HepG2 (cell line): Measurements from ENCODE around the gene CPE. TPM values are rescaled to one million over a fixed set of nuclear protein-coding genes. Genes with fewer than 3 reads are reported as not detected.

Source experiments
- ASH2L ChIP-seq: fragments of 300-600, 200-600 bp; sonication (generic); IDR thresholded peaks from 2 replicates; pipeline ENCODE4 v1.7.0; 2017; ENCODE audit warnings: low read depth, mild to moderate bottlenecking, moderate library complexity, mixed read lengths, low read length; ENCODE audit not compliant: insufficient read length
- KLF6 ChIP-seq: IDR thresholded peaks from 2 replicates; pipeline ENCODE4 v1.8.0; 2016; ENCODE audit warnings: missing biosample characterization, missing genetic modification reagents
- NFYB ChIP-seq: sonication (generic); formaldehyde crosslinking; IDR thresholded peaks from 2 replicates; pipeline ENCODE4 v1.4.0; 2020; ENCODE audit warnings: missing genetic modification reagents
- STAT6 ChIP-seq: sonication (generic); formaldehyde crosslinking; IDR thresholded peaks from 2 replicates; pipeline ENCODE4 v1.4.0; 2020; ENCODE audit warnings: missing genetic modification reagents, mild to moderate bottlenecking, borderline replicate concordance
- TP53 ChIP-seq: sonication (generic); formaldehyde crosslinking; conservative IDR thresholded peaks from 2 replicates; pipeline ENCODE4 v1.4.0; 2020; ENCODE audit warnings: missing genetic modification reagents
- XBP1 ChIP-seq: sonication (generic); formaldehyde crosslinking; IDR thresholded peaks from 2 replicates; pipeline ENCODE4 v1.5.0; 2020; ENCODE audit warnings: missing genetic modification reagents
- YEATS4 ChIP-seq: sonication (generic); formaldehyde crosslinking; IDR thresholded peaks from 2 replicates; pipeline ENCODE4 v1.4.0; 2020; ENCODE audit warnings: missing genetic modification reagents, borderline replicate concordance
- ZFP91 ChIP-seq: sonication (generic); formaldehyde crosslinking; IDR thresholded peaks from 2 replicates; pipeline ENCODE4 v1.9.0; 2022; ENCODE audit warnings: missing genetic modification reagents, mild to moderate bottlenecking, borderline replicate concordance
- ZNF160 ChIP-seq: sonication (generic); formaldehyde crosslinking; IDR thresholded peaks from 2 replicates; pipeline ENCODE4 v1.8.0; 2022; ENCODE audit warnings: mild to moderate bottlenecking, inconsistent platforms, missing genetic modification reagents
- ZNF18 ChIP-seq: sonication (generic); formaldehyde crosslinking; IDR thresholded peaks from 2 replicates; pipeline ENCODE4 v1.8.0; 2022; ENCODE audit warnings: mild to moderate bottlenecking, missing genetic modification reagents; ENCODE audit not compliant: insufficient replicate concordance
- ZNF503 ChIP-seq: sonication (generic); formaldehyde crosslinking; IDR thresholded peaks from 2 replicates; pipeline ENCODE4 v1.4.0; 2020; ENCODE audit warnings: missing genetic modification reagents
- ZNF709 ChIP-seq: sonication (generic); formaldehyde crosslinking; IDR thresholded peaks from 2 replicates; pipeline ENCODE4 v1.5.0; 2020; ENCODE audit warnings: mild to moderate bottlenecking, missing genetic modification reagents
- ZNF772 ChIP-seq: sonication (generic); formaldehyde crosslinking; IDR thresholded peaks from 2 replicates; pipeline ENCODE4 v1.5.0; 2020; ENCODE audit warnings: mild to moderate bottlenecking, missing genetic modification reagents
- ZSCAN29 ChIP-seq: sonication (generic); formaldehyde crosslinking; conservative IDR thresholded peaks from 2 replicates; pipeline ENCODE4 v1.4.0; 2020; ENCODE audit warnings: mild to moderate bottlenecking, missing genetic modification reagents
- polyA plus RNA-seq, 8 experiments: library from polyadenylated mRNA; depleted of rRNA in 3 of 8; stranded (reverse) in 7 of 8; unstranded in 1 of 8; fragments of >200 nt; fragmentation: Illumina TruSeq in 4 of 8; extraction: Trizol in 4 of 8; gene quantifications; 2 replicates each; pipeline versions ENCODE4 v1.2.1 to v1.2.3, GENCODE V29; 2011 to 2016; ENCODE audit warnings: low read depth in 4 of 8, missing spikeins in 1 of 8, mixed read lengths in 1 of 8; ENCODE audit not compliant: insufficient read depth in 1 of 8
- total RNA-seq, 5 experiments: library from RNA; depleted of rRNA; stranded (reverse); fragments of >200 nt; fragmentation: Illumina TruSeq; extraction: Trizol; gene quantifications; 2 replicates each; pipeline ENCODE4 v1.2.3, GENCODE V29; 2016; ENCODE audit warnings: low read depth in 1 of 5
- TF ChIP-seq, protein P1 (sequence below): sonication (generic); formaldehyde crosslinking; IDR thresholded peaks from 2 replicates; pipeline ENCODE4 v1.4.0; 2020; ENCODE audit warnings: mild to moderate bottlenecking, missing genetic modification reagents
- TF ChIP-seq, protein P2 (sequence below): sonication (generic); formaldehyde crosslinking; IDR thresholded peaks from 2 replicates; pipeline ENCODE4 v1.4.0; 2020; ENCODE audit warnings: missing genetic modification reagents

Gene CPE
- total and polyA plus RNA-seq, 2 of the 13 experiments (the other 11 are each of a cell fraction or from before 2014, with no cell fraction given): 268 to 852 TPM

DNA sequence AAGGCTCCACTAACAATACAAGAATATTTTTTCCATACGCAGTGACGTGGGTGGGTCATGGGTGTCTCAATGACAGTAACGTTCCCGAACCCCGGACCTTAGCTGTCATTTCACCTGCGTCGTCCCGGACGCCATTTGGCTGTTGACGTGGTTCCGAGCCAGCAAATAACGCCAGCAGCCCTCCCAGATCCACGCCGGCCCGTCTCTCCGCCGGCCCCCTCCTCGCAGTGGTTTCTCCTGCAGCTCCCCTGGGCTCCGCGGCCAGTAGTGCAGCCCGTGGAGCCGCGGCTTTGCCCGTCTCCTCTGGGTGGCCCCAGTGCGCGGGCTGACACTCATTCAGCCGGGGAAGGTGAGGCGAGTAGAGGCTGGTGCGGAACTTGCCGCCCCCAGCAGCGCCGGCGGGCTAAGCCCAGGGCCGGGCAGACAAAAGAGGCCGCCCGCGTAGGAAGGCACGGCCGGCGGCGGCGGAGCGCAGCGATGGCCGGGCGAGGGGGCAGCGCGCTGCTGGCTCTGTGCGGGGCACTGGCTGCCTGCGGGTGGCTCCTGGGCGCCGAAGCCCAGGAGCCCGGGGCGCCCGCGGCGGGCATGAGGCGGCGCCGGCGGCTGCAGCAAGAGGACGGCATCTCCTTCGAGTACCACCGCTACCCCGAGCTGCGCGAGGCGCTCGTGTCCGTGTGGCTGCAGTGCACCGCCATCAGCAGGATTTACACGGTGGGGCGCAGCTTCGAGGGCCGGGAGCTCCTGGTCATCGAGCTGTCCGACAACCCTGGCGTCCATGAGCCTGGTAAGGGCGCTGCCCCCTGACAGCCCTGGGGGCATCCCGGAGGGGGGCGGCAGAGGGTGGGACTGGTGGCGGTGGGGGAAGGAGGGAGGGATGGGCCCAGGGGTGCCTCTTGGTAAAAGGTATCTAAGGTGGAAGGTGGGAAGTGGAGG is at the start of gene CPE (continued):
- TF ChIP-seq ZNF772 (peak; percentile 95), ZNF160 (CRISPR knock-in tag) (peak; percentile 70; the same call in 1 of the 2 replicates), YEATS4 (peak; percentile 58; the same call in 1 of the 2 replicates), ASH2L (peak; percentile 84), KLF6 (CRISPR knock-in tag) (peak; percentile 75), ZNF709 (CRISPR knock-in tag) (0 out of 2 replicates have a peak, but pooled peaks have one; percentile 50), TP53 (CRISPR knock-in tag) (no peak), ZNF503 (CRISPR knock-in tag) (peak; percentile 73), NFYB (CRISPR knock-in tag) (no peak), STAT6 (CRISPR knock-in tag) (no peak), ZNF18 (CRISPR knock-in tag) (no peak), ZSCAN29 (CRISPR knock-in tag) (peak; percentile 87), ZFP91 (CRISPR knock-in tag) (peak; percentile 93), XBP1 (CRISPR knock-in tag) (0 out of 2 replicates have a peak, but pooled peaks have one; percentile 27)
- TF ChIP-seq, protein P1, sequence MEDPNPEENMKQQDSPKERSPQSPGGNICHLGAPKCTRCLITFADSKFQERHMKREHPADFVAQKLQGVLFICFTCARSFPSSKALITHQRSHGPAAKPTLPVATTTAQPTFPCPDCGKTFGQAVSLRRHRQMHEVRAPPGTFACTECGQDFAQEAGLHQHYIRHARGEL: 0 out of 2 replicates have a peak, but pooled peaks have one; percentile 33
- TF ChIP-seq, protein P2, sequence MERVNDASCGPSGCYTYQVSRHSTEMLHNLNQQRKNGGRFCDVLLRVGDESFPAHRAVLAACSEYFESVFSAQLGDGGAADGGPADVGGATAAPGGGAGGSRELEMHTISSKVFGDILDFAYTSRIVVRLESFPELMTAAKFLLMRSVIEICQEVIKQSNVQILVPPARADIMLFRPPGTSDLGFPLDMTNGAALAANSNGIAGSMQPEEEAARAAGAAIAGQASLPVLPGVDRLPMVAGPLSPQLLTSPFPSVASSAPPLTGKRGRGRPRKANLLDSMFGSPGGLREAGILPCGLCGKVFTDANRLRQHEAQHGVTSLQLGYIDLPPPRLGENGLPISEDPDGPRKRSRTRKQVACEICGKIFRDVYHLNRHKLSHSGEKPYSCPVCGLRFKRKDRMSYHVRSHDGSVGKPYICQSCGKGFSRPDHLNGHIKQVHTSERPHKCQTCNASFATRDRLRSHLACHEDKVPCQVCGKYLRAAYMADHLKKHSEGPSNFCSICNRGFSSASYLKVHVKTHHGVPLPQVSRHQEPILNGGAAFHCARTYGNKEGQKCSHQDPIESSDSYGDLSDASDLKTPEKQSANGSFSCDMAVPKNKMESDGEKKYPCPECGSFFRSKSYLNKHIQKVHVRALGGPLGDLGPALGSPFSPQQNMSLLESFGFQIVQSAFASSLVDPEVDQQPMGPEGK (CRISPR knock-in tag): peak; percentile 73
